Keratinocyte (primary cell): Measurements from ENCODE around the gene LAMA3. TPM values are rescaled to one million over a fixed set of nuclear protein-coding genes. Genes with fewer than 3 reads are reported as not detected.

Experiments used
- DNase-seq: peaks from one replicate; pipeline ENCODE4 v3.0.0-alpha.2; 2011; ENCODE audit warnings: low read depth, missing footprints, low spot score
- FAIRE-seq: peaks from 2 replicates; lab custom pipeline; 2011; peaks lifted over from hg19 to GRCh38; lab: Jason Lieb, UNC
- H2AFZ ChIP-seq: 2 replicates; pipeline ENCODE4 v1.6.0; 2012; ENCODE audit warnings: low read length, control low read depth, inconsistent platforms; ENCODE audit not compliant: control insufficient read depth
- H3K27ac ChIP-seq: 2 replicates; pipeline ENCODE4 v1.5.1; 2011; ENCODE audit warnings: low read length; ENCODE audit not compliant: control insufficient read depth, insufficient read depth
- H3K27me3 ChIP-seq: 3 replicates; pipeline ENCODE4 v1.6.0; 2011; ENCODE audit warnings: low read length; ENCODE audit not compliant: control insufficient read depth, insufficient read depth; ENCODE audit errors: extremely low read depth
- H3K36me3 ChIP-seq, 2 experiments: 2 replicates in 1 of 2; 3 replicates in 1 of 2; pipeline ENCODE4 v1.5.1; 2011; ENCODE audit warnings: low read length in 2 of 2, mild to moderate bottlenecking in 1 of 2; ENCODE audit not compliant: control insufficient read depth in 2 of 2, insufficient read depth in 2 of 2; ENCODE audit errors: extremely low read depth in 1 of 2
- H3K4me1 ChIP-seq: 3 replicates; pipeline ENCODE4 v1.5.1; 2011; ENCODE audit warnings: low read length; ENCODE audit not compliant: control insufficient read depth, insufficient read depth; ENCODE audit errors: extremely low read depth
- H3K4me2 ChIP-seq: 3 replicates; pipeline ENCODE4 v1.6.0; 2011; ENCODE audit warnings: low read depth, low read length; ENCODE audit not compliant: control insufficient read depth, insufficient read depth; ENCODE audit errors: extremely low read depth
- H3K4me3 ChIP-seq, 3 experiments: fragments of 200-600 bp in 1 of 3; sonication (generic) in 1 of 3; 2 replicates in 2 of 3; 3 replicates in 1 of 3; pipeline ENCODE4 v1.5.1; 2011 to 2016; ENCODE audit warnings: low read length in 3 of 3, mild to moderate bottlenecking in 3 of 3, control low read depth in 2 of 3, inconsistent platforms in 1 of 3, low read depth in 1 of 3, mixed read lengths in 1 of 3, mixed run types in 1 of 3, moderate library complexity in 1 of 3; ENCODE audit not compliant: control insufficient read depth in 2 of 3, insufficient read depth in 2 of 3; ENCODE audit errors: extremely low read depth in 1 of 3
- H3K79me2 ChIP-seq: 2 replicates; pipeline ENCODE4 v1.6.0; 2012; ENCODE audit warnings: low read length; ENCODE audit not compliant: control insufficient read depth, insufficient read depth
- H3K9ac ChIP-seq: 3 replicates; pipeline ENCODE4 v1.6.0; 2011; ENCODE audit warnings: low read length; ENCODE audit not compliant: control insufficient read depth, insufficient read depth; ENCODE audit errors: extremely low read depth
- H3K9me1 ChIP-seq: 3 replicates; pipeline ENCODE4 v1.6.0; 2011; ENCODE audit warnings: low read length; ENCODE audit not compliant: control insufficient read depth, insufficient read depth; ENCODE audit errors: extremely low read depth
- H3K9me3 ChIP-seq: 2 replicates; pipeline ENCODE4 v1.5.1; 2012; ENCODE audit warnings: low read depth, low read length; ENCODE audit not compliant: control insufficient read depth
- H4K20me1 ChIP-seq: 3 replicates; pipeline ENCODE4 v1.6.0; 2011; ENCODE audit warnings: low read length; ENCODE audit not compliant: control insufficient read depth, insufficient read depth; ENCODE audit errors: extremely low read depth
- EZH2 ChIP-seq: IDR thresholded peaks from one replicate; pipeline ENCODE4 v1.6.1; 2012; ENCODE audit warnings: inconsistent platforms, mild to moderate bottlenecking, low read length, moderate library complexity
- dilution Hi-C: fragments of 300-500 bp; cut with MboI; formaldehyde crosslinking; loops from one replicate; pipeline ENCODE4 v1.7.0; 2020; ENCODE audit warnings: low sequenced_read_pairs; ENCODE audit not compliant: extremely low pct_ligation_motif_present
- polyA plus RNA-seq, 5 experiments: library from polyadenylated mRNA; depleted of rRNA in 3 of 5; stranded (reverse) in 3 of 5; stranded (forward) in 1 of 5; unstranded in 1 of 5; fragments of >200 nt; gene quantifications; 1 replicate in 1 of 5; 2 replicates in 3 of 5; 3 replicates in 1 of 5; pipeline versions ENCODE4 v1.2.1 to v1.2.3, GENCODE V29; 2011 to 2012; ENCODE audit warnings: missing spikeins in 2 of 5, low read depth in 1 of 5, low replicate concordance in 1 of 5
- TF ChIP-seq, protein P1 (sequence below), 3 experiments: IDR thresholded peaks in 1 of 3; conservative IDR thresholded peaks in 1 of 3; optimal IDR thresholded peaks in 1 of 3; 2 replicates in 2 of 3; 3 replicates in 1 of 3; pipeline versions ENCODE3 to v1.5.1; 2011; ENCODE audit warnings: low read length in 3 of 3, mild to moderate bottlenecking in 3 of 3, moderate library complexity in 2 of 3, control low read depth in 1 of 3, inconsistent platforms in 1 of 3; ENCODE audit not compliant: insufficient read depth in 2 of 3; ENCODE audit errors: extremely low read depth in 1 of 3

LAMA3 gene
- polyA plus RNA-seq, 1 donor (not counting 4 experiments of a cell fraction or from before 2014, with no cell fraction given), result 1,944 TPM

GRCh38 chr18:23757437-23757733 lies 68.1 kb downstream of the LAMA3 start:
- Histone ChIP-seq H3K4me3 (no peak overlapping the region), H2AFZ (no peak overlapping the region), H4K20me1 (no peaks in the 10 kb centered on the region), H3K9me3 (no peaks in the 10 kb centered on the region), H3K4me1 (no peaks in the 10 kb centered on the region), H3K4me2 (no peak overlapping the region), H3K27ac (no peak overlapping the region), H3K27me3 (no peaks in the 10 kb centered on the region), H3K36me3 (no peaks in the 10 kb centered on the region), H3K9me1 (no peaks in the 10 kb centered on the region), H3K9ac (no peak overlapping the region), H3K79me2 (no peaks in the 10 kb centered on the region)
- TF ChIP-seq, protein P1, sequence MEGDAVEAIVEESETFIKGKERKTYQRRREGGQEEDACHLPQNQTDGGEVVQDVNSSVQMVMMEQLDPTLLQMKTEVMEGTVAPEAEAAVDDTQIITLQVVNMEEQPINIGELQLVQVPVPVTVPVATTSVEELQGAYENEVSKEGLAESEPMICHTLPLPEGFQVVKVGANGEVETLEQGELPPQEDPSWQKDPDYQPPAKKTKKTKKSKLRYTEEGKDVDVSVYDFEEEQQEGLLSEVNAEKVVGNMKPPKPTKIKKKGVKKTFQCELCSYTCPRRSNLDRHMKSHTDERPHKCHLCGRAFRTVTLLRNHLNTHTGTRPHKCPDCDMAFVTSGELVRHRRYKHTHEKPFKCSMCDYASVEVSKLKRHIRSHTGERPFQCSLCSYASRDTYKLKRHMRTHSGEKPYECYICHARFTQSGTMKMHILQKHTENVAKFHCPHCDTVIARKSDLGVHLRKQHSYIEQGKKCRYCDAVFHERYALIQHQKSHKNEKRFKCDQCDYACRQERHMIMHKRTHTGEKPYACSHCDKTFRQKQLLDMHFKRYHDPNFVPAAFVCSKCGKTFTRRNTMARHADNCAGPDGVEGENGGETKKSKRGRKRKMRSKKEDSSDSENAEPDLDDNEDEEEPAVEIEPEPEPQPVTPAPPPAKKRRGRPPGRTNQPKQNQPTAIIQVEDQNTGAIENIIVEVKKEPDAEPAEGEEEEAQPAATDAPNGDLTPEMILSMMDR (optimal IDR thresholded peaks at IDR 0.05 in 1 of 3, IDR thresholded peaks at IDR 0.05 in 1 of 3, conservative IDR thresholded peaks at IDR 0.05 in 1 of 3; ENCODE audit: extremely low read depth in 1 of 3, insufficient read depth in 2 of 3, low read length in 3 of 3), result no peak
- no peak for TF ChIP-seq EZH2
- dilution Hi-C loops, result no loop called here
- no peak for DNase-seq
- FAIRE-seq, result no peak

- no peaks in the 10 kb centered on the region for H3K27me3 ChIP-seq
These were observed 69.0 kb downstream of the LAMA3 start for GRCh38 chr18:23758281-23758680.

More at GRCh38 chr18:23758281-23758680, 69.0 kb downstream of the LAMA3 start:
- Histone ChIP-seq H2AFZ (no peak overlapping the region), H3K4me1 (no peaks in the 10 kb centered on the region), H3K36me3 (no peaks in the 10 kb centered on the region), H3K9me3 (no peaks in the 10 kb centered on the region), H3K4me3 (no peak overlapping the region), H3K4me2 (no peak overlapping the region), H4K20me1 (no peaks in the 10 kb centered on the region), H3K79me2 (no peaks in the 10 kb centered on the region), H3K27ac (no peak overlapping the region), H3K9ac (no peak overlapping the region), H3K9me1 (no peaks in the 10 kb centered on the region)
- no peak for FAIRE-seq
- dilution Hi-C loops, result no loop called here
- no peak for DNase-seq
- TF ChIP-seq, protein P1 (optimal IDR thresholded peaks at IDR 0.05 in 1 of 3, IDR thresholded peaks at IDR 0.05 in 1 of 3, conservative IDR thresholded peaks at IDR 0.05 in 1 of 3; ENCODE audit: extremely low read depth in 1 of 3, insufficient read depth in 2 of 3, low read length in 3 of 3), result no peak
- TF ChIP-seq EZH2, result no peak
